ENCODE results near the gene FGR. TPM values are rescaled to one million over a fixed set of nuclear protein-coding genes. Genes with fewer than 3 reads are reported as not detected.
A peak's percentile ranks its signal among the peaks of the same experiment; 100 is the strongest.
"Not testable (repeated sequence)": the region's sequence is repeated elsewhere in the genome, so short reads cannot be mapped to it uniquely, and the experiment has no call there.

Gene FGR
- total RNA-seq, 2 donors from 2014 or later: 4.0 to 10.8 TPM

GRCh38 chr1:27633298-27633610, 1.7 kb downstream of the FGR start:
- Histone ChIP-seq H3K9me3 (no peaks in the 10 kb centered on the region), H3K27ac (no peak overlapping the region), H3K4me3 (no peak overlapping the region), H3K36me3 (no peaks in the 10 kb centered on the region), H3K27me3 (replicated peaks; ENCODE audit: insufficient read depth) (no peaks in the 10 kb centered on the region), H3K4me1 (replicated peaks) (no peaks in the 10 kb centered on the region)
- WGBS: 83% methylated on average over 5 of the region's 5 CpGs
- intact Hi-C loops (cut with DNase I): no loop called here
- TF ChIP-seq CTCF (IDR thresholded peaks at IDR 0.05) (no peak), POLR2A (IDR thresholded peaks at IDR 0.05) (no peak), POLR2AphosphoS5 (IDR thresholded peaks at IDR 0.05) (no peak)
- no peak for DNase-seq (ENCODE audit: low spot score)

GRCh38 chr1:27632387-27633297, 2.3 kb downstream of the FGR start:
- H3K36me3 ChIP-seq: no peaks in the 10 kb centered on the region
- no peak overlapping the region for H3K4me3 ChIP-seq
- 77% methylated on average over 14 of the region's 14 CpGs for WGBS
- H3K27ac ChIP-seq: peak overlapping the region in 1 of 2 donors; percentile 23
- intact Hi-C loops (cut with DNase I): no loop called here
- H3K4me1 ChIP-seq (replicated peaks): no peaks in the 10 kb centered on the region
- DNase-seq (ENCODE audit: low spot score): no peak
- H3K27me3 ChIP-seq (replicated peaks; ENCODE audit: insufficient read depth): no peaks in the 10 kb centered on the region
- TF ChIP-seq POLR2AphosphoS5 (IDR thresholded peaks at IDR 0.05): no peak
- TF ChIP-seq CTCF (IDR thresholded peaks at IDR 0.05): no peak
- TF ChIP-seq POLR2A (IDR thresholded peaks at IDR 0.05): no peak
- H3K9me3 ChIP-seq: no peaks in the 10 kb centered on the region

- TF ChIP-seq CTCF (IDR thresholded peaks at IDR 0.05): no peak
- no peak overlapping the region for H3K4me3 ChIP-seq
- no peaks in the 10 kb centered on the region for H3K27me3 ChIP-seq (replicated peaks; ENCODE audit: insufficient read depth)
- H3K36me3 ChIP-seq: no peaks in the 10 kb centered on the region
- no peaks in the 10 kb centered on the region for H3K9me3 ChIP-seq
- intact Hi-C loops (cut with DNase I): no loop called here
- H3K27ac ChIP-seq: peak overlapping the region in 1 of 2 donors; percentile 44
- H3K4me1 ChIP-seq (replicated peaks): no peaks in the 10 kb centered on the region
- 48% methylated on average over 5 of the region's 5 CpGs for WGBS
- DNase-seq (ENCODE audit: low spot score): no peak
Observed at GRCh38 chr1:27630859-27631491, 4.0 kb downstream of the FGR start.

- Histone ChIP-seq H3K27me3 (replicated peaks; ENCODE audit: insufficient read depth) (no peaks in the 10 kb centered on the region), H3K4me3 (no peak overlapping the region), H3K9me3 (no peaks in the 10 kb centered on the region), H3K27ac (no peak overlapping the region), H3K4me1 (replicated peaks) (no peaks in the 10 kb centered on the region), H3K36me3 (no peaks in the 10 kb centered on the region)
- intact Hi-C loops (cut with DNase I): no loop called here
- WGBS: 73% methylated on average over 3 of the region's 3 CpGs
- DNase-seq (ENCODE audit: low spot score): no peak
- TF ChIP-seq POLR2AphosphoS5 (IDR thresholded peaks at IDR 0.05) (no peak), POLR2A (IDR thresholded peaks at IDR 0.05) (no peak), CTCF (IDR thresholded peaks at IDR 0.05) (no peak)
Observed at GRCh38 chr1:27628712-27629111, 6.3 kb downstream of the FGR start.

GRCh38 chr1:27627733-27628132, 7.3 kb downstream of the FGR start:
- intact Hi-C loops (cut with DNase I); H3K36me3 ChIP-seq; DNase-seq (ENCODE audit: low spot score); H3K27ac ChIP-seq; H3K4me1 ChIP-seq (replicated peaks); H3K4me3 ChIP-seq; H3K27me3 ChIP-seq (replicated peaks; ENCODE audit: insufficient read depth); H3K9me3 ChIP-seq: not testable (repeated sequence)
- 99% methylated on average over 4 of the region's 4 CpGs for WGBS
